ENCODE measurements around the gene FCHO1.
A peak's percentile ranks its signal among the peaks of the same experiment; 100 is the strongest.

The FCHO1 gene, protein sequence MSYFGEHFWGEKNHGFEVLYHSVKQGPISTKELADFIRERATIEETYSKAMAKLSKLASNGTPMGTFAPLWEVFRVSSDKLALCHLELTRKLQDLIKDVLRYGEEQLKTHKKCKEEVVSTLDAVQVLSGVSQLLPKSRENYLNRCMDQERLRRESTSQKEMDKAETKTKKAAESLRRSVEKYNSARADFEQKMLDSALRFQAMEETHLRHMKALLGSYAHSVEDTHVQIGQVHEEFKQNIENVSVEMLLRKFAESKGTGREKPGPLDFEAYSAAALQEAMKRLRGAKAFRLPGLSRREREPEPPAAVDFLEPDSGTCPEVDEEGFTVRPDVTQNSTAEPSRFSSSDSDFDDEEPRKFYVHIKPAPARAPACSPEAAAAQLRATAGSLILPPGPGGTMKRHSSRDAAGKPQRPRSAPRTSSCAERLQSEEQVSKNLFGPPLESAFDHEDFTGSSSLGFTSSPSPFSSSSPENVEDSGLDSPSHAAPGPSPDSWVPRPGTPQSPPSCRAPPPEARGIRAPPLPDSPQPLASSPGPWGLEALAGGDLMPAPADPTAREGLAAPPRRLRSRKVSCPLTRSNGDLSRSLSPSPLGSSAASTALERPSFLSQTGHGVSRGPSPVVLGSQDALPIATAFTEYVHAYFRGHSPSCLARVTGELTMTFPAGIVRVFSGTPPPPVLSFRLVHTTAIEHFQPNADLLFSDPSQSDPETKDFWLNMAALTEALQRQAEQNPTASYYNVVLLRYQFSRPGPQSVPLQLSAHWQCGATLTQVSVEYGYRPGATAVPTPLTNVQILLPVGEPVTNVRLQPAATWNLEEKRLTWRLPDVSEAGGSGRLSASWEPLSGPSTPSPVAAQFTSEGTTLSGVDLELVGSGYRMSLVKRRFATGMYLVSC

DNA sequence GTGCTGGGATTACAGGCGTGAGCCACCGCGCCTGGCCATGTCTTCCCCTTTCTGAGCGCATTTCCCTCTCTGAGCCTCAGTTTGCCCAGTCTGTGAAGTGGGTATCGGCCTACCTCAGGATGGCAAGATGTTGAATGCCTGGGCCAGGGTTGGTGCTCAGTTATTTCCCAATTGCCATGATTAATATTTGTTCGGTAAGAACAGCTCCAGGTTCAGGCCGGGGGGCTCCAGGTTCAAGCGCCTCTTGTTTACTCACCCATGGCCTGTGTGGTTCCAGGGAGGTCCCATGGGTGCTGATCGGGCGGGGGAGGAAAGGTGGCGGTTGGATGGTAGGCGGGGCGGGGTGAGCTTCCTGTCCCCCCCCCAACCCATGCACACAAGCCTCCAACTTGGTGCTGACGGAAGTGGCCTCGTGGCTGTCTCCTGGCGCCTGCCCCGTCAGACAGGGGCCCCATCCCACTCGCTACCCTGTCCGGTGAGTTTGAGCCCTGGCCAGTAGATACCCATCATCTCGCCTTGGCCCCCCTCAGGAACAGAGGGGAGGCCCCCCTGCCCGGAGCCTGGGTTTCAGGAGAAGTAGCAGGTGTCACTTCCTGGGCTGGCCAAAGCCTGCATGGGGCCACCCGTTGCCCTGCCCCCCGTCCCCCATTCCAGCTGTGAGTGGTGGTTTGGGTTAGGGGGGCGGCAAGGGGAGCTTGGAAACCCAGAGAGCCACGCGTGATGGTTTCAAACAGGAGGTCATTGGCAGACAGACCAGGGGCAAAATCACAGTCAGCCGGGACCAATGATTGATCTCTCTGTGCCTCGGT is at the start of gene FCHO1:
TSS of gene FCHO1 (plus strand) at position 375 of the 809 bp plus-strand sequence. CDS start 3,688 bp downstream, outside the sequence.
- peak; percentile 85 for DNase-seq (ENCODE audit: low read depth)

GRCh38 chr19:17703824-17704463 is 47.3 kb upstream of the FCHO1 start:
- DNase-seq (ENCODE audit: low read depth) = peak; percentile 39

GRCh38 chr19:17706750-17707181 is 44.5 kb upstream of the FCHO1 start:
- DNase-seq (ENCODE audit: low read depth) = no peak

- no peak for DNase-seq (ENCODE audit: low read depth)
Measured at GRCh38 chr19:17711851-17712250, 39.4 kb upstream of the FCHO1 start.

DNA sequence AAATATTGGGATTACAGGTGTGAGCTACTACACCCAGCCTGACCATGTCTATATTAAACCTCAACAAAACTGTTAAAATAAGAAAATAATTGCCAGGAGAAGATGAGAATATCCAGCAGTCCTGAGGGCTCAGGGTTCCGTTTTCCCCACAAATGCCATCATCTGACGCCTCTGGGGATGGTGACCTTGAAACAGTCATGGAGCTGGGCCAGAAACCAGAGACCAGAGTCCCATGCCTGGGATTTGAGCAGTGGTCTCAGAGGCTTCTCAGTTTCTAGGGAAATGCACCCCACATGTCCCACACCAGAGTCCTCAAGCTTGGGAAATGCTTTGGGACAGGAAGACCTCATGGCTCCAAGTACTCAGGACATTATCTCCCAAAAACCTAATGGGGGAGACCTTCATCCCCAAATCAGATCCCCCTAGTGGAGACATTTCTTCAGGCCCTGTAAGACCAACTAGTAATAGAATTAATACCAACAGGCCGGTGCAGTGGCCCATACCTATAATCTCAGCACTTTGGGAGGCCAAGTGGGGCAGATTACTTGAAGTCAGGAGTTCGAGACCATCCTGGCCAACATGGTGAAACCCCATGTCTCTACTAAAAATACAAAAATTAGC is 34.9 kb upstream of the FCHO1 start:
- DNase-seq (ENCODE audit: low read depth) = no peak

DNA sequence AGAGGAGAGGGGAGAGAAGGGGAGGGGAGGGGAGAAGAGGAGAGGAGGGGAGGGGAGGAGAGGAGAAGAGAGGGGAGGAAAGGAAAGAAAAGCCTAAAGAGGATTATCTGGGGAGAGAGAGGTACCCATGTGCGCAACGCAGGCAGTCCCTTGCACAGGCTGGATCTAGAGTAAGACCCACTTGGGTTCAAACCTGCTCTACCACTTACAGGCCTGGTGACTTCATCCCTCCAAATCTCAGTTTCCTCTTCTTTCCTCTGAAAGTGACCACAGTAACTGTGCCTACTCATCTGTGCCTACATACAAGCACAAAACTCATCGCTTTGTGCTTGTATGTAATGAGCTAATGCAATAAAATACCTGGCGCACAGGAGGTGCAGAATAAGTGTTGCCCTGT is 32.7 kb upstream of the FCHO1 start:
- DNase-seq (ENCODE audit: low read depth) = no peak

DNA sequence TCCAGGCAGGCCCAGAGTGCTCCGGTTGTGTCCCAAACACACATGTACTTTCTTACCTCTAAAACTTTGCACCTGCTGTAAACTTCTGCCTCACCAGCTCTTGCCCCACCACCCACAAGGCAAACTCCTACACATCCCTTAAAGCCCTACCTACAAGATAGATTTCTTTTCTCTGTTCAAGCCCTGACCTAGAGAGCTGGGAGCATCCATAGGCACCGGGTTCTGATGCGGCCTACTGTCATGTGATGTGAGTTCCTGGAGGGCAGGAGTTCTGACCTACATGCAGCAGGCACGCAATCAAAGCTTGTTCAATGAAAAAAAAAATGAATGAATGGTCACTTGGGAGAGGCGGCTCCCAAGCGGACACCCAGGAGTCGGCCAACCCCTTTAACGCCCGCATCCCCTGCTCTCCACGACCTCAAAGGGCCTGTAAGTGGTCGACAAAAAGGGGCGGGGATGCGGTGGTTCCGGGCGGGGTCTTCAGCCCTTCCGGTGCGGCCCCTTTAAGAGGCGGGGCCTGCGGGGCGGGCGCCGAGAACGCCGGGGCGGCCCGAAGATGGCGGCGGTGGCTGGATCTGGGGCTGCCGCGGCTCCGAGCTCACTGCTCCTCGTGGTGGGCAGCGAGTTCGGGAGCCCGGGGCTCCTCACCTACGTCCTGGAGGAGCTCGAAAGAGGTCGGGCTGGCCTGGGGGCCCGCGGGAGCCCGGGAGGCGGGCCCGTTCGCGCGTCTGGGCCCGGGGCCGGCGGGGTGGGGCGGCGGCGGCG is 32.1 kb upstream of the FCHO1 start, which contains the start of gene MAP1S:
TSS of gene MAP1S (plus strand) at position 534 of the 765 bp plus-strand sequence. CDS start at position 557, 23 bp downstream.
- peak; percentile 49 for DNase-seq (ENCODE audit: low read depth)

DNA sequence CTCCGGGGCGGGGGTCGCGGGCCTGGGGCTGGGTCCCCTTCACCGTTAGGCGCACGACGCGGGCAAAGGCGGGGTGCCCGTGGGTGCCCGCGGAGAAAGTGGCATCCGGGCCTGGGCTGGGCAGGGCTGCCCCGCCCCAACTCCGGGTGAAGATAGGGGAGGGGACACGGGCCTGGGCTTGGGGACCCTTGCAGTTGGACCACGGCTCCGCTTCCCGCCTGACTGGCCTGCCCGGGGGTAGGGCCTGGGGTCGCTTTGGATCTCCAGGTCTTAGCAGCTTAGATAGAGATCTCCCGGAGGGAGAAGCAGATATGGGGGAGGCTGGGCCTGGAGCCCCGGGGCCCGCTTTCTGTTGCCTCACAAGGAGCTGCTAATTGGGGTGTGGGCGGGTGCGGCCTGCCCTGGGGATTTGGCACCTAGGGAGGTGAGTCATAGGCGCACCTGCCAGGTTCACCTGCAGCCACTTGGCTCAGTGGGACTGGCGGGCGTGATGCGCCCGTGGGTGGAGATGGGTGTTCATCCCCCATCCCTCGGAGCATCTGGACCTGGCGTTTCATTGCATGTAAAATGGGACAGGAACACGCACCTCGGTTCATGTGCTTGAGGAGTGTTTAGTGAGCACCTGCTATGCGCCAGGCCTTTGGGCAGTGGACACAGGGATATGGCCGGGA is 31.4 kb upstream of the FCHO1 start:
- peak; percentile 64 for DNase-seq (ENCODE audit: low read depth)

- no peak for DNase-seq (ENCODE audit: low read depth)
Measured at GRCh38 chr19:17720440-17720839, 30.8 kb upstream of the FCHO1 start.

GRCh38 chr19:17721111-17721628 is 30.1 kb upstream of the FCHO1 start:
- DNase-seq (ENCODE audit: low read depth) = no peak

GRCh38 chr19:17721821-17722220 is 29.5 kb upstream of the FCHO1 start:
- no peak for DNase-seq (ENCODE audit: low read depth)

DNA sequence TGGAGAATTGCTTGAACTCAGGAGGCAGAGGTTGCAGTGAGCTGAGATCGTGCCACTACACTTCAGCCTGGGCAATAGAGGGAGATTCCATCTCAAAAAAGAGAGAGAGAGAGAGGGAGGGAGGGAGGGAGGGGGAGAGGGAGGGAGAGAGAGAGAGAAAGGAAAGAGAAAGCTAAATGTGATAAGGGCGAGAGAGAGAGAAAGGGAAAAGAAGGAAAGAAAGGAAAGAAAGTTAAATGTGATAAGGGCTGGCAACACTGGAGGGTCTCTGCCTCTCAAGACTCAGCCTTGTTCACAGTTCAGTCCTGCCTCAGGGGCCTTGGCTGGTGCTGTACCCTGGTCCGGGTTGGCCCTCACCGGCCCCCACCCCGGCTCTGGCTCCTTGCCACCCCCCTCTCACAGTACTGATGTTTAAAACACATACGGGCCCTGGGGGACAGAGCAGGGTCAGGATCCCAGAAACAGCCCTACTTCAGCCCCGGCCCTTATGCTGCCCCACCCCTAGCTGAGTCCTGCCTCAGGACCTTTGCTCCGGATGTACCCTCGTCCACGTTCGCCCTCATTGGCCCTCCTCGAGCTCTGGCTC is 28.5 kb upstream of the FCHO1 start:
- DNase-seq (ENCODE audit: low read depth) = no peak

DNA sequence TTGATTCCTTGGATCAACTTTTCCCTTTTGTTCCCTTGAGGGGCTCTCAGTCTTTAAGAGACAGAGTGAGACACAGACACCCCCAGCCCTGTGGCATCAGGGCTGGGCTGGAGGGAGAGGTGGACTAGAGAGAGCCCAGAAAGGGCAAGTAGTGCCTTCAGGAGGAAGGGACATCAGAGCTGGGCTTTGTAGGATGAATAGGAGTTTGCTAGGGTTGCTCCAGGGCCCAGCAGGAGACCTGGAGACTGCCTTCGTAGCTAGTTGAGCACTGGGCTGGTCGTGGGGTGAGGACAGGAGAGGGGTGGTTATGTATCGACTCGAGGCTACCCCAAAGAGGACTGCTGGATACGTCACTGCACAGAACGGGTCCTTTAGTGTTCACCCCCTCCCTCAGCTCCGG is 26.6 kb upstream of the FCHO1 start:
- DNase-seq (ENCODE audit: low read depth) = no peak

- no peak for DNase-seq (ENCODE audit: low read depth)
Measured at GRCh38 chr19:17725422-17726078, 25.7 kb upstream of the FCHO1 start.

DNA sequence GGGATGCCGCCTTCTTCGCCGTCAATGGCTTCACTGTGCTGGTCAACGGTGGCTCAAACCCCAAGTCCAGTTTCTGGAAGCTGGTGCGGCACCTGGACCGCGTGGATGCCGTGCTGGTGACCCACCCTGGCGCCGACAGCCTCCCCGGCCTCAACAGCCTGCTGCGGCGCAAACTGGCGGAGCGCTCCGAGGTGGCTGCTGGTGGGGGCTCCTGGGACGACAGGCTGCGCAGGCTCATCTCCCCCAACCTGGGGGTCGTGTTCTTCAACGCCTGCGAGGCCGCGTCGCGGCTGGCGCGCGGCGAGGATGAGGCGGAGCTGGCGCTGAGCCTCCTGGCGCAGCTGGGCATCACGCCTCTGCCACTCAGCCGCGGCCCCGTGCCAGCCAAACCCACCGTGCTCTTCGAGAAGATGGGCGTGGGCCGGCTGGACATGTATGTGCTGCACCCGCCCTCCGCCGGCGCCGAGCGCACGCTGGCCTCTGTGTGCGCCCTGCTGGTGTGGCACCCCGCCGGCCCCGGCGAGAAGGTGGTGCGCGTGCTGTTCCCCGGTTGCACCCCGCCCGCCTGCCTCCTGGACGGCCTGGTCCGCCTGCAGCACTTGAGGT is 25.0 kb upstream of the FCHO1 start:
- no peak for DNase-seq (ENCODE audit: low read depth)

DNA sequence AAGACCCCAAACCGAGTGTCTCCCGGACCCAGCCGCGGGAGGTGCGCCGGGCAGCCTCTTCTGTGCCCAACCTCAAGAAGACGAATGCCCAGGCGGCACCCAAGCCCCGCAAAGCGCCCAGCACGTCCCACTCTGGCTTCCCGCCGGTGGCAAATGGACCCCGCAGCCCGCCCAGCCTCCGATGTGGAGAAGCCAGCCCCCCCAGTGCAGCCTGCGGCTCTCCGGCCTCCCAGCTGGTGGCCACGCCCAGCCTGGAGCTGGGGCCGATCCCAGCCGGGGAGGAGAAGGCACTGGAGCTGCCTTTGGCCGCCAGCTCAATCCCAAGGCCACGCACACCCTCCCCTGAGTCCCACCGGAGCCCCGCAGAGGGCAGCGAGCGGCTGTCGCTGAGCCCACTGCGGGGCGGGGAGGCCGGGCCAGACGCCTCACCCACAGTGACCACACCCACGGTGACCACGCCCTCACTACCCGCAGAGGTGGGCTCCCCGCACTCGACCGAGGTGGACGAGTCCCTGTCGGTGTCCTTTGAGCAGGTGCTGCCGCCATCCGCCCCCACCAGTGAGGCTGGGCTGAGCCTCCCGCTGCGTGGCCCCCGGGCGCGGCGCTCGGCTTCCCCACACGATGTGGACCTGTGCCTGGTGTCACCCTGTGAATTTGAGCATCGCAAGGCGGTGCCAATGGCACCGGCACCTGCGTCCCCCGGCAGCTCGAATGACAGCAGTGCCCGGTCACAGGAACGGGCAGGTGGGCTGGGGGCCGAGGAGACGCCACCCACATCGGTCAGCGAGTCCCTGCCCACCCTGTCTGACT is 24.1 kb upstream of the FCHO1 start:
- DNase-seq (ENCODE audit: low read depth) = no peak

- DNase-seq (ENCODE audit: low read depth) = no peak
Measured at GRCh38 chr19:17727843-17728242, 23.4 kb upstream of the FCHO1 start.

All from stimulated activated CD4-positive, alpha-beta T cell treated with anti-CD3 and anti-CD28 coated beads, Interleukin-2, amount 100 ng/mL, for 4 hours (primary cell).